KMS-11 (cell line): Measurements from ENCODE around the gene ANKS4B.

ENCODE experiments used
- H2AFZ ChIP-seq: fragments of 200-600 bp; sonication (generic); 2 replicates; pipeline ENCODE4 v1.6.1; 2016; ENCODE audit warnings: antibody characterized with exemption, mixed run types, low read depth
- H3K27ac ChIP-seq: fragments of 200-600 bp; sonication (generic); 2 replicates; pipeline ENCODE4 v1.6.1; 2016; ENCODE audit warnings: mild to moderate bottlenecking, mixed run types
- H3K27me3 ChIP-seq: fragments of 200-600 bp; sonication (generic); 2 replicates; pipeline ENCODE4 v1.6.1; 2017; ENCODE audit warnings: mild to moderate bottlenecking, low read depth, mixed run types, moderate library complexity; ENCODE audit not compliant: insufficient read depth
- H3K36me3 ChIP-seq: fragments of 200-600 bp; sonication (generic); 2 replicates; pipeline ENCODE4 v1.6.1; 2017; ENCODE audit warnings: mild to moderate bottlenecking, mixed run types; ENCODE audit not compliant: insufficient read depth
- H3K4me1 ChIP-seq: fragments of 200-600 bp; sonication (generic); 2 replicates; pipeline ENCODE4 v1.6.1; 2016; ENCODE audit warnings: mild to moderate bottlenecking, low read depth, mixed run types; ENCODE audit not compliant: poor library complexity, severe bottlenecking
- H3K4me2 ChIP-seq: fragments of 200-600 bp; sonication (generic); 2 replicates; pipeline ENCODE4 v1.7.0; 2016; ENCODE audit warnings: mild to moderate bottlenecking, mixed run types
- H3K4me3 ChIP-seq: fragments of 200-600 bp; sonication (generic); IDR thresholded peaks from 2 replicates; pipeline ENCODE4 v1.6.1; 2017; ENCODE audit warnings: low read depth, low read length, mixed read lengths; ENCODE audit not compliant: insufficient read depth
- H3K79me2 ChIP-seq: fragments of 200-600 bp; sonication (generic); 2 replicates; pipeline ENCODE4 v1.6.1; 2016; ENCODE audit warnings: low read depth, mixed run types; ENCODE audit not compliant: insufficient read depth
- H3K9ac ChIP-seq: fragments of 200-600 bp; sonication (generic); 2 replicates; pipeline ENCODE4 v1.6.1; 2016; ENCODE audit warnings: mild to moderate bottlenecking, mixed run types
- H4K20me1 ChIP-seq: fragments of 200-600 bp; sonication (generic); 2 replicates; pipeline ENCODE4 v1.6.1; 2016; ENCODE audit warnings: mild to moderate bottlenecking, mixed run types; ENCODE audit not compliant: insufficient read depth
- CTCF ChIP-seq: fragments of 200-600 bp; sonication (generic); conservative IDR thresholded peaks from 2 replicates; pipeline ENCODE4 v1.6.1; 2017; ENCODE audit warnings: low read depth, mild to moderate bottlenecking, antibody characterized with exemption, low read length, moderate library complexity, mixed read lengths

Gene ANKS4B

DNA sequence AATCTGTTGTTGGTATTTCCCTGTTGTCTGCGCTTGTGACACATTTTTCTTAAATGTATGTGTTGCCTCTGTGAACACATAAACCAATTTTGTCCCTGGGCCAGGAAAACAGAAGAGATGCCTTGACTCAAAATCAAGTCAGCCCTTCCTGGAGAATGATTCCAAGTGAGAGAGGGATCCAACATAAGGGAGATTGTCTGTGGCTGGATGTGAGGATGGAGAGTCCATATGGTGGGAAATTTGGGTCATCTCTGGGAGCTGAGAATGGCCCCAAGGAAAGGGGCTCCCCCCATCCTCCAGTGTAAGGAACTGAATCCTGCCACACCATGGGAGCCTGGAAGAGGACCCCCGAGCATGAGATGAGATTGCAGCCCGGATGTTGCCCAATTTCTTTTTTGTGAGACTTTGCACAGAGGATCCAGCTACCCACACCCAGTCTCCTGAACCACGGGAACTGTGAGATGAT lies 31.1 kb downstream of the ANKS4B start:
- H3K79me2 ChIP-seq = no peaks in the 10 kb centered on the region
- no peak overlapping the region for H3K9ac ChIP-seq
- no peak overlapping the region for H3K4me2 ChIP-seq
- no peaks in the 10 kb centered on the region for H4K20me1 ChIP-seq
- no peaks in the 10 kb centered on the region for H3K36me3 ChIP-seq
- no peak for TF ChIP-seq CTCF
- H3K27me3 ChIP-seq = no peaks in the 10 kb centered on the region
- no peak overlapping the region for H3K27ac ChIP-seq
- H3K4me1 ChIP-seq = no peaks in the 10 kb centered on the region
- H2AFZ ChIP-seq = no peak overlapping the region
- H3K4me3 ChIP-seq = no peak overlapping the region

GRCh38 chr16:21265104-21265837 lies 31.8 kb downstream of the ANKS4B start:
- H2AFZ ChIP-seq = no peak overlapping the region

DNA sequence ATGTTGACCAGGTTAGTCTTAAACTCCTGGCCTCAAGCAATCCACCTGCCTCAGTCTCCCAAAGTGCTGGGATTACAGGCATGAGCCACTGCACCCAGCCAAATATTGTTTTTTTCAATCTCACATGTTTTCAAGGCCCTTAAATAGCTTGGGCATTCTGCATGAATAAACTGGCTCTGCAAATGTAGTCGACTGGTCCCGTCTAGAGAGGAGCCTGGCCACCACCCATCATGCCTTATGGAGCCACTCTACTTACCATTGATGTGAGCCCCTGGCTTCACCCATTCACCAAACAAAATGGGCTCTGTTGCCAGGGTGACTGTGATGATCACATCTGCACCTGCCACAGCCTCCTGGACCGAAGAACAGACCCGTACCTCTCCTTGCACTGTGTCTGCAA lies 33.8 kb downstream of the ANKS4B start:
- H3K27ac ChIP-seq = no peak overlapping the region
- H3K27me3 ChIP-seq = no peaks in the 10 kb centered on the region
- H4K20me1 ChIP-seq = no peaks in the 10 kb centered on the region
- H3K9ac ChIP-seq = no peak overlapping the region
- no peak for TF ChIP-seq CTCF
- H3K79me2 ChIP-seq = no peaks in the 10 kb centered on the region
- H3K4me1 ChIP-seq = no peaks in the 10 kb centered on the region
- H2AFZ ChIP-seq = no peak overlapping the region
- no peak overlapping the region for H3K4me3 ChIP-seq
- no peaks in the 10 kb centered on the region for H3K36me3 ChIP-seq
- H3K4me2 ChIP-seq = no peak overlapping the region

More at GRCh38 chr16:21265104-21265837, 31.8 kb downstream of the ANKS4B start:
- Histone ChIP-seq H3K4me1 (no peaks in the 10 kb centered on the region), H4K20me1 (no peaks in the 10 kb centered on the region), H3K9ac (no peak overlapping the region), H3K79me2 (no peaks in the 10 kb centered on the region), H3K36me3 (no peaks in the 10 kb centered on the region), H3K4me3 (no peak overlapping the region), H3K4me2 (no peak overlapping the region), H3K27me3 (no peaks in the 10 kb centered on the region), H3K27ac (no peak overlapping the region)
- no peak for TF ChIP-seq CTCF

DNA sequence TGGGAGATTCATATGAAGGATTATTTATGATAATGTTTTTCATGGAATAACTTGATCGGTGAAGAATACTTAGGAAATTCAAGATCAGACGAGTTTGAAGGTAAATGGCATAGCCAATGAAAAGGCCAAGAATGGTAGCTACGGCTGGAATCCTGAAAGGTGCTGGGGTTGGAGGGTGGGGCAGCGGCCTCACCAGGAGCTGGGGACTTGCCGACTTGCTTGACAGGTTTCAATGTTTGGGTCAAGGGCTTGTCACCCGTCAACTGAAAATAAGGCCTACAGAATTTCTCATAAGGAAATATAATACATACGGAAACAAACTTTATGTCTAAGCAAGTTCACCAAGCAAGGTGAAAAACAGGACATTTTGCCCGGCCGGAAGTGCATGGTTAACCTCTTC lies 34.7 kb downstream of the ANKS4B start:
- no peaks in the 10 kb centered on the region for H3K79me2 ChIP-seq
- no peak overlapping the region for H3K4me3 ChIP-seq
- TF ChIP-seq CTCF = no peak
- H3K9ac ChIP-seq = no peak overlapping the region
- H4K20me1 ChIP-seq = no peaks in the 10 kb centered on the region
- no peak overlapping the region for H3K4me2 ChIP-seq
- no peaks in the 10 kb centered on the region for H3K27me3 ChIP-seq
- no peak overlapping the region for H3K27ac ChIP-seq
- no peaks in the 10 kb centered on the region for H3K36me3 ChIP-seq
- H3K4me1 ChIP-seq = no peaks in the 10 kb centered on the region
- no peak overlapping the region for H2AFZ ChIP-seq
